ENCODE results near the gene MCM3. TPM values are rescaled to one million over a fixed set of nuclear protein-coding genes. Genes with fewer than 3 reads are reported as not detected.
A peak's percentile ranks its signal among the peaks of the same experiment; 100 is the strongest.

The MCM3 gene
- total RNA-seq, 2 experiments from 2014 or later, result 231 to 244 TPM

DNA sequence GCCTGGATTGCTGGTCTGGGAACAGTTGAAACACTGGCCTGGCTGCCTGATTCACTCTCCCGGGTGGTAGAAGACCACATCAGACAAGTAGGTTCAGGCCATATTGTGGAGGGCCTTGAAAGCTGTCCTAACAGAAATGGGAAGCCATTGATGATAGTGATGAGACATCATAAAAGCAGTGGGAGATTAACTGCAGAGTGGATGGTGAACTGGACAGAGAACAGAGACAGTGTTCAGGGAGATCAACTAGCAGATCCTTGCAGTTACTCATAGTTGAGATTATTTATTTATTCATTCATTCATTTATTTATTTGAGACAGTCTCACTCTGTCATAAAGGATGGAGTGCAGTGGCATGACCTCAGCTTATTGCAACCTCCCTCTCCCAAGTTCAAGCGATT is 30.2 kb upstream of the MCM3 start:
- peaks cover 23% of the 10 kb centered on the region for H3K4me1 Mint-ChIP-seq (ENCODE audit: low read depth)
- no peaks in the 10 kb centered on the region for H3K36me3 Mint-ChIP-seq
- no peak for DNase-seq
- no peaks in the 10 kb centered on the region for H3K9me3 Mint-ChIP-seq
- no peak overlapping the region for H3K27ac Mint-ChIP-seq
- no peaks in the 10 kb centered on the region for H3K27me3 Mint-ChIP-seq
- intact Hi-C loops (cut with micrococcal nuclease), result no loop called here
- H3K4me3 Mint-ChIP-seq, result no peak overlapping the region
- POLR2A ChIA-PET, result no interaction called here
- CTCF ChIA-PET, result no interaction called here

DNA sequence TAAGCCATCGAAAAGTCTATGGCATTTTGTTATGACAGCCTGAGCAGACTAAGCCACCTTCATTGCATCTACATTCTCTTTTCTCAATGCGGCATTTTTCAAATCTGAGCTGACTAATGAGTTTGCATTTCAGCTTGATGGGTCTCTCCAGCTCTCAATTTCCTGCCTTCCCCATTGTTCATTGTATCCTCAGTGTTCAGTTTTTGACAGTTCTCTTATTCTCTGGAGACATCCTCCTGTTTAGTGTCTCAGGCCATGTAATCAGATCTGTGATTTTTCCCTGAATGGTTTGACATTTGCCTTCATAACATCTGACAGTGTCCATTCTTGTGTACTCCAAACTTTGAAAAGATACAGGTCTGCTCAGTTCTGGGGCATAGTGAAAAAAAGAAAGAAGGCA is 27.9 kb upstream of the MCM3 start:
- intact Hi-C loops (cut with micrococcal nuclease), result no loop called here
- Mint-ChIP-seq H3K27me3 (no peaks in the 10 kb centered on the region), H3K27ac (no peak overlapping the region), H3K36me3 (no peaks in the 10 kb centered on the region), H3K9me3 (no peaks in the 10 kb centered on the region), H3K4me3 (no peak overlapping the region), H3K4me1 (ENCODE audit: low read depth) (peaks cover 23% of the 10 kb centered on the region)
- DNase-seq, result no peak
- ChIA-PET CTCF (interaction anchor here (0.9 to 1.7 kb wide), 2 partner anchors 16 to 50 kb away, joined by 4 read pairs; partner anchors contain the start of gene PAQR8), POLR2A (no interaction called here)

DNA sequence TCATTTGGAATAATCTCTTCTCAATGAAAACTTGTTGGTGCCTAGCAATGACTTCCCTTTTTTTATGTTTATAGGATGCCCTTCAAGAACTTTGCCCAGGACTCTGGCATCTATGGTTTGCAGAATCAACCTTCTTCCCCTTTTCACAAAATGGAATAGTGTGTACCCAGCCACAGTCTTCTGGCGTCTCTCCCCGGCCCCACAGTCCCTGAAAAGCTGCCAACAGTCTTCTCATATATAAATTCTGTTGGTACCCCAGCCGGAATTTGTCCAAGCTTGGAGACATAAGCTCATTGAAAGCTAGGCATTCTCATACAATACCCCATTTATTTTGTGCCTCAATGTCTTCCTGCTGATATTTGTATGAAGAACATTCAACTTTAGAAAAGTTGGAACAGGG is 26.4 kb upstream of the MCM3 start:
- Mint-ChIP-seq H3K4me3 (no peak overlapping the region), H3K36me3 (no peaks in the 10 kb centered on the region), H3K27me3 (no peaks in the 10 kb centered on the region), H3K4me1 (ENCODE audit: low read depth) (peaks cover 35% of the 10 kb centered on the region), H3K27ac (no peak overlapping the region), H3K9me3 (no peaks in the 10 kb centered on the region)
- POLR2A ChIA-PET, result no interaction called here
- no peak for DNase-seq
- intact Hi-C loops (cut with micrococcal nuclease), result no loop called here
- CTCF ChIA-PET, result interaction anchor here (1.3 kb wide), 1 partner anchor 84 kb away, joined by 3 read pairs; no protein-coding TSS in a partner anchor

DNA sequence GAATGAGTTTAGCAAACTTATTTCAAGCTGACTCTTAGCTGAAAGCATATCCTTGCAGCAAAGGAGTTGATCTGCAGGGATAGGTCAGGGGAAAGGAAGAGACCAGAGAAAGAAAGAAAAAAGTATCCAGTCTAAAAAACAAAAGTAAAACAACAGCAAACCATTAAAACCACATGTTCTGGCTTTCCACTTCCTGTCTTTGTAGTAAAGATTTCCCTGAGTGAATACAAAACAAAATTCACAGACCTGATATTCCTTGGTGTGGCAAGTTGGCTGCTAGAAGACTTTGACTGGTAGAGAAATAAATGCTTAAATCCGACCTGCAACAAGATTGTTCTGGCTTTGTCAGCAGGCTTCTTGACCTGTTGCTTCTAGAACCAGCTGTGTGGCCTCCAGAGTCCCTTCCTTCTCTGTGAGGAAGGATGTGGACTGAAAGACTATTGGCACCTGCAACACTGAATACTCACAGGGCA is 23.4 kb upstream of the MCM3 start:
- no peaks in the 10 kb centered on the region for H3K9me3 Mint-ChIP-seq
- no peak for DNase-seq
- intact Hi-C loops (cut with micrococcal nuclease), result no loop called here
- peak overlapping the region; percentile 30 for H3K4me3 Mint-ChIP-seq
- POLR2A ChIA-PET, result interaction anchor here (0.6 to 2.7 kb wide), 3 partner anchors 11 to 48 kb away, joined by 3 to 8 read pairs (median 4); partner anchors contain the start of gene MCM3
- H3K4me1 Mint-ChIP-seq (ENCODE audit: low read depth), result peaks cover 63% of the 10 kb centered on the region
- no peaks in the 10 kb centered on the region for H3K36me3 Mint-ChIP-seq
- CTCF ChIA-PET, result interaction anchor here (1.3 to 3.9 kb wide), 2 partner anchors 11 to 22 kb away, joined by 5 to 19 read pairs; partner anchors contain the start of gene MCM3
- peak overlapping the region; percentile 71 for H3K27ac Mint-ChIP-seq
- H3K27me3 Mint-ChIP-seq, result no peaks in the 10 kb centered on the region

DNA sequence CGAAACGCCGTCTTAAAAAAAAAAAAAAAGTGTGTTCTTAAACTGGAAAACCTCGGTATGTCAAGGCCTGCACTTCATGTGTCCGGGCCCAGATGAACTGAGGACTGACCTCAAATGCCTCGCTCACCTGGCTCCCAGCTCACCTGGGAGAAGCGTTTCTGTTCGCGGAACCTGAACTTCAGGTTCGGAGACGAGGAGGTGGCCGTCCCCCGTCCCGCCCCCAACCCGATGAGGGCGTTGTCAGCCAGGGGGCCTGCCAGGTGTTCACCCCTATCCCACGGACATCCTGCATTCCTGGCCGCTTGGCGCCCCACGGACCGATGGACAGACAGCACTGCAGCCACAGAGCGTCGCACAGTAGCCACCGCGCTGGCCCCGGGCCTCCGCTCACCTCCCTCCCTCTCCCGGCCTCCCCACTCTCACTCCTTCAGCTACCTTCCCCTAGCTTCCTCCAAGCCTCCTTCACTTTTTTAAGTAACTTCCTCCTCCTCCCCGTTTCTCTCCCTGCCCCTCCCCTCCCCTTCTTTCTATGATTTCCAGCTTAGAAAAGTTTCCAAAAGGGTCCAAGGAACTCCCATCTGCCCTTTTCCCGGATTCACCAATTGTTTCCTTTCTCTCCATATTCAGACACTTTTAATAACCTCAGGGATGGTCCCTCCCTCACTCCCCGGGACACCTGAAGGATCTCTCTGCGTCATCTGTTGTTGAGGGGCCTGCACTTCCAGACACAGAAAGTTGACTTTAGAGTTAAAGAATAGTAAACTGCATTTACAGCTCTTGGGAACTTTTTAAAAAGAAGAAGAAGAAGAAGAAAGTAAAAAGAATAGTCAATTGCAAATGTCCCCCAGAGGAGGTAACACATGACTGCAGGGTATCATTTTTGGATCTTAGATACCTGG is 22.7 kb upstream of the MCM3 start:
- ChIA-PET POLR2A (interaction anchor here (0.6 to 2.7 kb wide), 3 partner anchors 10 to 47 kb away, joined by 3 to 8 read pairs (median 4); partner anchors contain the start of gene MCM3), CTCF (interaction anchor here (0.8 to 3.9 kb wide), 3 partner anchors 10 to 94 kb away, joined by 3 to 19 read pairs (median 5); partner anchors contain the start of gene MCM3)
- Mint-ChIP-seq H3K4me1 (ENCODE audit: low read depth) (peaks cover 66% of the 10 kb centered on the region), H3K27me3 (no peaks in the 10 kb centered on the region), H3K36me3 (no peaks in the 10 kb centered on the region), H3K4me3 (peak overlapping the region; percentile 36), H3K27ac (peak overlapping the region; percentile 71), H3K9me3 (no peaks in the 10 kb centered on the region)
- intact Hi-C loops (cut with micrococcal nuclease), result no loop called here
- no peak for DNase-seq

DNA sequence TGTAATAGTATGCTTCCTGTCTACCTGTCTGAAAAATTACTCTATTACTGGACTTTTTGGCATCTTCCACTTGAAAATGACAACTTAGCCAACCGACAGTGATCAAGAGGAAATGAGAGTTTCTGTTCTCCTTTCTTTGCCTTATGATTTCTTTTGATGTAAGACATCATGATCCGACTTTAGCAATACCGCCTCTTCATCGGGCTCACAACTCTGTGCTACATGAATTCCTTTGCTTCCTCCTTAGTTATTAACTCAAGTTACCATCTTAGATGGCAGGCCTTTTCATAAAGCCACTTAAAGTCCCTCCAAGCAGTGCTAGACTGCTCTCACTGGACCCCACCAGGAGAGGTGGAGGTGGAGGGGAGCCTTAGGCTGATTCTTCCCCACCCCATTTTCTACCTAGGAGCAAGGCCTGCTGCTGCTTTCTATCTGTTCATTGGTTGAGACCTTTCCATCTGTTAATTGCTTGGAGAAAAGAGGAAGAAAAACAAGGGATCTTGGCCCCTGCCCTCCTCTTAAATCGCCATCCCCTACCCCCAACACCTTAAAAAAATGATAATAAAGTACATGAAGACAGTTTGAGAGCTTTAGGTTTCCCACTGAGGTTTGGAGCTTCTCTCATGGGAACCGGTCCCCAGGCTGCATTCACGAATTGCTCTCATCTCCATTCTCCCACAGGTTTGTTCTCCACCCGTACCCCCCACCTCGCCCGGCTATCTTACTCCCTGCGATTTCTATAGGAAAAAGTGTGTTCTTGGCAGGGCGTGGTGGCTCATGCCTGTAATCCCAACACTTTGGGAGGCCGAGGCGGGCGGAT is 21.6 kb upstream of the MCM3 start:
- no peaks in the 10 kb centered on the region for H3K9me3 Mint-ChIP-seq
- intact Hi-C loops (cut with micrococcal nuclease), result loop anchor here (1.0 to 2.0 kb wide), 4 partner anchors 10 to 56 kb away; partner anchors contain the start of gene PAQR8
- DNase-seq, result no peak
- POLR2A ChIA-PET, result interaction anchor here (0.9 to 2.7 kb wide), 4 partner anchors 9 to 56 kb away, joined by 3 to 8 read pairs (median 4); partner anchors contain the start of genes MCM3 and PAQR8
- H3K27ac Mint-ChIP-seq, result peak overlapping the region; percentile 74
- peaks cover 71% of the 10 kb centered on the region for H3K4me1 Mint-ChIP-seq (ENCODE audit: low read depth)
- H3K36me3 Mint-ChIP-seq, result no peaks in the 10 kb centered on the region
- no peaks in the 10 kb centered on the region for H3K27me3 Mint-ChIP-seq
- H3K4me3 Mint-ChIP-seq, result peak overlapping the region; percentile 28
- CTCF ChIA-PET, result interaction anchor here (0.8 to 3.9 kb wide), 4 partner anchors 9 to 95 kb away, joined by 3 to 19 read pairs (median 6); partner anchors contain the start of gene MCM3

DNA sequence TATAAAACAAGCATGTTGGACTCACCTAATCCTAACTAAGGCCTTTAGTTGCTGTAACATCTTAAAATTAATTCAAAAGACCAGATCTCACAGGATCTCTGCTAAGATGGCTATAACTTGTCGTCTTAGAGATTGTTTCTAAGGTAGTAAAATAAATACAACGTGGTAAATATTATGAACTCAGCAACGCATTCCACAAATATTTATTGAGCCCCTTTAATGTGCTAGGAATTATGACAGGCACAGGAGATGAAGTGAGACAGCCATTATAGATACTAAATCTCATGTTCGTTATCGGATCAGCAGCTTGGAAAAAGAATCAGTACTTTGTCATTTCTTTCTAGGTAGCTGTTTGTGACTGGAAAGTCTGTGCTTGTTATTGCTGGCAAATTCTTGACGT is 20.9 kb upstream of the MCM3 start:
- CTCF ChIA-PET, result interaction anchor here (1.8 to 3.9 kb wide), 2 partner anchors 20 to 22 kb away, joined by 7 to 19 read pairs; partner anchors contain the start of gene MCM3
- H3K27me3 Mint-ChIP-seq, result no peaks in the 10 kb centered on the region
- peaks cover 72% of the 10 kb centered on the region for H3K4me1 Mint-ChIP-seq (ENCODE audit: low read depth)
- intact Hi-C loops (cut with micrococcal nuclease), result loop anchor here (1.0 to 2.0 kb wide), 4 partner anchors 9 to 57 kb away; partner anchors contain the start of gene PAQR8
- peak overlapping the region; percentile 74 for H3K27ac Mint-ChIP-seq
- no peaks in the 10 kb centered on the region for H3K9me3 Mint-ChIP-seq
- POLR2A ChIA-PET, result interaction anchor here (0.9 to 1.4 kb wide), 3 partner anchors 8 to 57 kb away, joined by 3 to 5 read pairs (median 3); partner anchors contain the start of genes MCM3 and PAQR8
- no peaks in the 10 kb centered on the region for H3K36me3 Mint-ChIP-seq
- DNase-seq, result no peak
- peak overlapping the region; percentile 28 for H3K4me3 Mint-ChIP-seq

DNA sequence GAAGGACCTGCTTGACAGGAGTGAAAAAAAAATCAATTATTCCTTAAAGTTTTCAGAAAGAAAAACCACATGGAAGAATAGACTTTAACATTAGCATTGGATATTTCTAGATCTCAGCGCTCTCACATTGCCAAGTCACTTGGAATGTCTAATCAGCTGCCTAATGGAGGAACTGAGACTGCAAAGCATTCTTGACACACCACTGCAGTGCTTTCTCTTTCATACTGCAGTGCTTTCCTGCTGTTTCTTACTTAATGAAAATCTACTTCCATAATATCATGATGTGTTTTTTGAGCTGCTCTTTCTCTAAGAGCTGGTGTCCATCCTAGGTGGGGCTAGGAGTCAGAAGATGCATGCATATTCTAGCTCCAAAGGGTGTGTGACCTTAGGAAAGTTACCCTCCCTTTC is 20.4 kb upstream of the MCM3 start:
- intact Hi-C loops (cut with micrococcal nuclease), result loop anchor here (1.0 to 2.0 kb wide), 4 partner anchors 9 to 57 kb away; partner anchors contain the start of gene PAQR8
- H3K4me1 Mint-ChIP-seq (ENCODE audit: low read depth), result peaks cover 71% of the 10 kb centered on the region
- POLR2A ChIA-PET, result interaction anchor here (0.9 to 1.4 kb wide), 3 partner anchors 8 to 57 kb away, joined by 3 to 5 read pairs (median 3); partner anchors contain the start of genes MCM3 and PAQR8

DNA sequence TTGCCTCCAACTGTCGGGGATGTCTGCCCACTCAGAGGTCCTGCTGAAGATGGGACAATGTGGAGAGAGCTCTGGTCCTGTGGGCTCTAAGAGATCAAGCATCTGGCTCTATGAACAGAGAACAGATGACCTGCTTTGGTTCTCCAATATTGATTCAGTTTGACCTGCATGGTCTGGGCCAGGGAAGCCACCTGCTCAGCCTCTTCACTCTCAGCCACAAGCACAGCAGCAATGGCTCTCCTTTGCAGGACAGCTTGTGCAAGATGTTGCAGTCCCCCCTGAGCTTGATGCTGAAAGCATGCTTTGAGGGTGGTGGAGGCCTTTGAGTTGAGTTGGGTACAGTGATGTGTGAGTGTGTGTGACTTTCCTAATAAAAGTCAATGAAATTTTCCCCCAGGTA is 18.6 kb upstream of the MCM3 start:
- DNase-seq, result no peak
- intact Hi-C loops (cut with micrococcal nuclease), result no loop called here
- Mint-ChIP-seq H3K27me3 (no peaks in the 10 kb centered on the region), H3K27ac (peak overlapping the region; percentile 52), H3K4me1 (ENCODE audit: low read depth) (peaks cover 64% of the 10 kb centered on the region), H3K4me3 (no peak overlapping the region), H3K9me3 (no peaks in the 10 kb centered on the region), H3K36me3 (no peaks in the 10 kb centered on the region)
- POLR2A ChIA-PET, result interaction anchor here (1.1 to 1.3 kb wide), 2 partner anchors 59 to 87 kb away, joined by 3 read pairs; partner anchors contain the start of gene PAQR8
- CTCF ChIA-PET, result interaction anchor here (1.1 to 1.2 kb wide), 5 partner anchors 17 to 97 kb away, joined by 4 to 8 read pairs (median 5); partner anchors contain the start of genes MCM3 and PAQR8

More for the DNA sequence above, 20.4 kb upstream of the MCM3 start:
- Mint-ChIP-seq H3K36me3 (no peaks in the 10 kb centered on the region), H3K4me3 (peak overlapping the region; percentile 28), H3K27ac (peak overlapping the region; percentile 74), H3K9me3 (no peaks in the 10 kb centered on the region), H3K27me3 (no peaks in the 10 kb centered on the region)
- CTCF ChIA-PET, result interaction anchor here (0.9 to 3.9 kb wide), 3 partner anchors 19 to 92 kb away, joined by 4 to 19 read pairs (median 7); partner anchors contain the start of gene MCM3
- DNase-seq, result no peak

DNA sequence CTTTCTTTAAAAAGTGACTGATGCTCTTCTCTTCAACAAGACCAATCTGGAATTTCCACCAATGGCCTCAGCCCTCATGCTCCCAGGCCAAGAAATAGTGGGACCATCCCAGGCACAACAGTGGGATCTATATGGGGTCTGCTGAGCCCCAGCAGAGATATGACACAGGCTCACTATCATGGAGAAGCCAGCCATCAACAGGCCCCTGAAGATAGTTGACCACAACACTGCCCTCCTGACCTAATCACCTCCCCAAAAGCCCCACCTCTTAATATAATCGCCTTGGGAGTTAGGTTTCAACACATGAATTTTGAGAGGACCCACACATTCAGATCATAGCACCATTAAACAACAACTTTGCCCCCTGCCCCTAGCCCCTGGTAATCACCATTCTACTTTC is 16.8 kb upstream of the MCM3 start:
- POLR2A ChIA-PET, result no interaction called here
- Mint-ChIP-seq H3K4me1 (ENCODE audit: low read depth) (peaks cover 65% of the 10 kb centered on the region), H3K4me3 (no peak overlapping the region)

DNA sequence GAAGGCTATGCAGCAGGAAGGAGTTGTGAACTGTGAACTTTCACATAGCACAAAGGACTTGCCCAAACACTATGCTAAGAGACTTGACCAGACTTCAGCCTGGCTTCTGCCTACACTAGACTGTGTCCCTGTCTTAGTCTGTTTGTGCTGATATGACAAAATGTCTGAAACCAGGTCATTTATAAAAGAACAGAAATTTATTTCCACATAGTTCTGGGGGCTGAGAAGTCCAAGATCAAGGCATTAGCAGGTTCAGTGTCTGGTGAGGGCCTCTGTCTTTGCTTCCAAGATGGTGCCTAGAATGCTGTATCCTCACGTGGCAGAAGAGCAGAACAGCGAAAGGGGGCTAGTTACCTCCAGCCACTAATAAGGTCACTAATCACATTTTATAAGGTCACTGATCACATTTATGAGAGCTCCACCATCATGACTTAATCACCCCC is 16.0 kb upstream of the MCM3 start:
- intact Hi-C loops (cut with micrococcal nuclease), result no loop called here
- H3K27ac Mint-ChIP-seq, result no peak overlapping the region
- no peaks in the 10 kb centered on the region for H3K9me3 Mint-ChIP-seq
- POLR2A ChIA-PET, result no interaction called here
- DNase-seq, result no peak
- CTCF ChIA-PET, result interaction anchor here (2.3 kb wide), 1 partner anchor 15 kb away, joined by 7 read pairs; the partner anchor contains the start of gene MCM3
- no peaks in the 10 kb centered on the region for H3K36me3 Mint-ChIP-seq
- H3K27me3 Mint-ChIP-seq, result no peaks in the 10 kb centered on the region
- H3K4me1 Mint-ChIP-seq (ENCODE audit: low read depth), result peaks cover 63% of the 10 kb centered on the region
- no peak overlapping the region for H3K4me3 Mint-ChIP-seq

More for the DNA sequence above, 16.8 kb upstream of the MCM3 start:
- CTCF ChIA-PET, result interaction anchor here (2.3 kb wide), 1 partner anchor 16 kb away, joined by 7 read pairs; the partner anchor contains the start of gene MCM3
- no peak for DNase-seq
- Mint-ChIP-seq H3K36me3 (no peaks in the 10 kb centered on the region), H3K9me3 (no peaks in the 10 kb centered on the region), H3K27me3 (no peaks in the 10 kb centered on the region), H3K27ac (no peak overlapping the region)
- intact Hi-C loops (cut with micrococcal nuclease), result no loop called here

Measured in activated CD4-positive, alpha-beta memory T cell treated with anti-CD3 and anti-CD28 coated beads for 36 hours (primary cell).